C4-2B (cell line): Measurements from ENCODE around the gene GTF2IRD1.

Source experiments
- ZFX ChIP-seq: fragments of 450-650 bp; IDR thresholded peaks from 2 replicates; pipeline ENCODE4 v1.6.1; 2017
- TF ChIP-seq, protein P1 (sequence below): fragments of 450-650 bp; conservative IDR thresholded peaks from 2 replicates; pipeline ENCODE4 v1.5.1; 2017; ENCODE audit warnings: mild to moderate bottlenecking

DNA sequence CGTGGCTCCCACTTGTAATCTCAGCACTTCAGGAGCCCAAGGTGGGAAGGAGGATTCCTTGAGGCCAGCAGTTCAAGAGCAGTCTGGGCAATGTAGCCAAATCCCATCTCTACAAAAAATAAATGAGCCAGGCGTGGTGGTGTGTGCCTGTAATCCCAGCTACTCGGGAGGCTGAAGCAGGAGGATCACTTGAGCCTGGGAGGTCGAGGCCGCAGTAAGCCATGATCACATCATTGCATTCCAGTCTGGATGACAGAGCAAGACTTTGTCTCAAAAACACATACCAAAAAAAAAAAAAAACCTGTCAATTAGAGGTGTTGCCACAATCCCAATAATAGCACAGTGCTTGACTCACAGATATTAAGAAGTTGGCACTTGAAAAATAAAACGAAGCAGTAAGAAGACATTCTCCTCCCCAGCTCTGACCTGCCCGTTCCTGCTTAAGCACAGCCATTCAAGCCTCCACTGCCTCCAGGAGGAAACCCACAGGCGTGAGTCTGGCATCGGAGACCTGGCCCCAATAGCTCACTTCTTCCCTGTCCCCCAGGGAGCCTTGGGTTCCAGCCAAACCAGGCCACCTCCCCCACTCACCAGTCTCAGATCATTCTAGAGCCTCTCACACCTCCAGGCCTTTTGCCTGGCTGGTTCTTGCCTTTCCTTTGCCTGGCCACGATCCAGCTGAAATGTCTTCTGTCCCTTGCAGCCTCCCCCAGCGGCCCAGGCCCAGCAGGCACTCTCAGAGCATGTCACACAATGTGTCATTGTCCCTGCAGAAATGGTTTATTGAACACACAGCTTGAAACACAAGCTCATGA, 158.5 kb downstream of the GTF2IRD1 start:
- TF ChIP-seq, protein P1, sequence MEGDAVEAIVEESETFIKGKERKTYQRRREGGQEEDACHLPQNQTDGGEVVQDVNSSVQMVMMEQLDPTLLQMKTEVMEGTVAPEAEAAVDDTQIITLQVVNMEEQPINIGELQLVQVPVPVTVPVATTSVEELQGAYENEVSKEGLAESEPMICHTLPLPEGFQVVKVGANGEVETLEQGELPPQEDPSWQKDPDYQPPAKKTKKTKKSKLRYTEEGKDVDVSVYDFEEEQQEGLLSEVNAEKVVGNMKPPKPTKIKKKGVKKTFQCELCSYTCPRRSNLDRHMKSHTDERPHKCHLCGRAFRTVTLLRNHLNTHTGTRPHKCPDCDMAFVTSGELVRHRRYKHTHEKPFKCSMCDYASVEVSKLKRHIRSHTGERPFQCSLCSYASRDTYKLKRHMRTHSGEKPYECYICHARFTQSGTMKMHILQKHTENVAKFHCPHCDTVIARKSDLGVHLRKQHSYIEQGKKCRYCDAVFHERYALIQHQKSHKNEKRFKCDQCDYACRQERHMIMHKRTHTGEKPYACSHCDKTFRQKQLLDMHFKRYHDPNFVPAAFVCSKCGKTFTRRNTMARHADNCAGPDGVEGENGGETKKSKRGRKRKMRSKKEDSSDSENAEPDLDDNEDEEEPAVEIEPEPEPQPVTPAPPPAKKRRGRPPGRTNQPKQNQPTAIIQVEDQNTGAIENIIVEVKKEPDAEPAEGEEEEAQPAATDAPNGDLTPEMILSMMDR, result no peak
- no peak for TF ChIP-seq ZFX
